Caki2 (cell line): ENCODE data around the gene DEAF1. TPM values are rescaled to one million over a fixed set of nuclear protein-coding genes. Genes with fewer than 3 reads are reported as not detected.
"Not testable (repeated sequence)": the region's sequence is repeated elsewhere in the genome, so short reads cannot be mapped to it uniquely, and the experiment has no call there.

Experiments
- DNase-seq: peaks from one replicate; pipeline ENCODE4 v3.0.0-alpha.2; 2015; ENCODE audit warnings: low read depth
- in situ Hi-C: cut with HindIII; loops from 2 replicates; pipeline ENCODE4 v1.10.0; 2016; ENCODE audit warnings: low sequenced_read_pairs, low pct_unique_long_range_greater_than_20kb, mixed read lengths
- total RNA-seq: library from RNA; depleted of rRNA; stranded (reverse); fragments of >200 nt; shearing (Covaris generic); gene quantifications from 2 replicates; pipeline ENCODE4 v1.2.3, GENCODE V29; 2014; ENCODE audit warnings: low replicate concordance

DEAF1 gene
- total RNA-seq, 1 experiment from 2014 or later, result 37.8 TPM

DNA sequence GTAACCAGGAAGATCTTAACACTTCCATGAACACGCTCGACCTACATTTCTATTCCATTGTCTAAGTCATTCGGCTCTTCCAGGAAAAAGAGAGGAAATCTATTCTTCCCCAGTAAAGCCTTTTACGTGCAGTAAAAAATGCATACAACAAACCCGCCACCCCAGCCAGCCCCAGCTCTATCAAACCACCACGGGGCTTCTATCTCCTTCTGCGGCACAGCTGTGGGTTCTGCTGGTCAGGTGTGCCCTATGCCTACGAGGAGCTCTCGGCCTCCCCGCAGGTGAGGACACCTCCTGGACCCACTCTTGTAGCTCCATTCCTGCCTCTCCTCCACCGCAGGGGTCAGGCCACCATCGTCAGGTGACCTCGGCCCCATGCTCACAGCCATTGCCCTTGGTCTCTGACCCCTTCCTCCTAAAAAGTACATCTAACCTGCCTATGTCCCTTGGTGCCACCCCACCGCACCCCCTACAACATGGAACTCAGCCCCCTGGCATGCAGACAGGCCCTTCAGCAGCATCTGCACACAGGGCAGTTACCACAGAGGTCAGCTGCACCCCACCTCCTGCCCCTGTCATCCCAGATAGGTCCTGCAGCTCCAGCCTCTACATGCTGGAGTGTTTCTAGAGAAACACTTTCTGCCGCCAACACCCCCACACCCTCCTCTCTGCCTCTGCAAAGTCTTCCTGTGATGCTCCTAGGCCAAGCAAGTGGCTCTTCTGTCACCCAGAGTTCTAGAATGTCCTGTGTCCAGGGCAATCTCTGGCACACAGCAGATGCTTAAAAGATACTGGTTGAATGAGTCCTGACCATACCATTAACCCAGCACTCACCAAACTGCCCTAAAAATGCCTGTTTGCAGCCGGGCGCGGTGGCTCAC is 3.1 kb downstream of the DEAF1 start:
- in situ Hi-C loops, result no loop called here
- DNase-seq, result no peak

DNA sequence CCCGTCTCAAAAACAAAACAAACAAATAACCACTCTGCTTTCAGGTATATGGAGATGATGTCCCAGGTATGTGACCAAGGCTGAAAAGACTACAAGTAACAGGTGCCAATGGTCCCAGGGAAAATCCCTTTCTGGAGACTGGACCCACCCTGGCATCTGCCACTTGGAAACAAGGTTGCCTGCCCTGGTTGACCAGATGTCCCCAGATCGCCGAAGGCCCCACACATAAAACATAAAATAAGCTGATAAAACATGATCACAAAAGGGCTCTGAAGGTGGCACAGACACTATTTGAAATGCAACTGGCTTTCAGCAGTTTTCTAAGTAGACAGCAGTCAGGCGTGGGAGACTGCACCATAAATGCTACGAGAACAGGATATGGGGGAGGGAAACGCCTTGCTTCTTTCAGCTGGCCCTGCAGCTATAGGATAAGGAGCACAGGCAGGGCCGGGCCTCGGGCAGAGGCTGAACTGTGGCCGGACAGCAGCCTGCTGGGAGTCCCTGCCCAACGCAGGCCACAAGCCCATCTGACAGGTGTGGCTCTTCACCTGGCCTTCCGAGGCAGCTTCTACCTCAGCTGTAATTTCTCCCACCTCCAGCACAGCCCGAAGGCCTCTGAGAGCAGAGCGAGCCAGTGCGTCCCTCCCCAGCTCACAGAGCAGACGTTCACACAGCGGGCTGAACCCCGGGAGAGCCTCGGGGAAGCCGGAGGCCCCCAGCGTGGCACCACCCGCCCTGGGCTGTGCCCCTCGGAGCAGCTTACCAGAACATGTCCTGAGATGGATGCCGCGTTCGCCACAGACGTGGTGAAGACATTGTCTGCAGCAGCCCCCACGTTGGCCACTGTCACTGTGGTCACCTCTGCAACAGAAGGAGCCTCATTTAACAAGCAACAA is 4.0 kb downstream of the DEAF1 start:
- in situ Hi-C loops, result no loop called here

DNA sequence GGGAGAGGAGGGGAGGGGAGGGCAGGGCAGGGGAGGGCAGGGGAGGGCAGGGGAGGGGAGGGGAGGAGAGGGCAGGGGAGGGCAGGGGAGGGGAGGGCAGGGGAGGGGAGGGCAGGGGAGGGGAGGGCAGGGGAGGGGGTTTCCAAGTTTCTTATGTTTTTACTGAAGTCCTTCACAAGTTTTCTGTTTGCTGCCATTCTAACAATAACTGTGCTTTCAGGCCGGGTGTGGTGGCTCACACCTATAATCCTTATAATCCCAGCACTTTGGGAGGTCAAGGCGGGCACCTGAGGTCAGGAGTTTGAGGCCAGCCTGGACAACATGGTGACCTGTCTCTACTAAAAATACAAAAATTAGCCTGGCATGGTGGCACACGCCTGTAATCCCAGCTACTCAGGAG is 4.8 kb downstream of the DEAF1 start:
- in situ Hi-C loops, result not testable (repeated sequence)

More for the DNA sequence above, 4.0 kb downstream of the DEAF1 start:
- no peak for DNase-seq

GRCh38 chr11:689625-690024 is 5.4 kb downstream of the DEAF1 start:
- in situ Hi-C loops, result no loop called here
- no peak for DNase-seq

More for the DNA sequence above, 4.8 kb downstream of the DEAF1 start:
- DNase-seq, result not testable (repeated sequence)

- DNase-seq, result no peak
- in situ Hi-C loops, result no loop called here
Observed at GRCh38 chr11:688681-689080, 6.3 kb downstream of the DEAF1 start.

DNA sequence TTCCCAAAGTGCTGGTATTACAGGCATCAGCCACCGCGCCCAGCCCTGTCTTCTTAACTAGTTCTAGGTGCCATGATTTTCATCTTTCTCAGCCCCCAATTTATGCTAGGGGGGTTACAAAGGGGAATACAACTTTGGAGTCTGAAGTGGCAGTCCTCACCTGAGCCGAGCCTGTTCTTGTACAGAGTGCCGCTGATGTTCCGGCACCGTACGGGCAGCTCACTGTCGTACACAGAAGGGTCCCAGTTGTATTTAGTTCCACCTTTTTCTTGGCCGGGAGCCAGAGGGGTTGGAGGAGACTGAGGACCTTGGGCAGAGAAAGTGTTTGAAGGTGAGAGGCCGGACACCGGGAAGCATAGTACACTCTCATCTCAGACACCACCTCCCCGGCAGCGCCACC is 7.3 kb downstream of the DEAF1 start:
- DNase-seq, result no peak
- in situ Hi-C loops, result no loop called here

- no peak for DNase-seq
- in situ Hi-C loops, result no loop called here
Observed at GRCh38 chr11:686451-687243, 8.4 kb downstream of the DEAF1 start.

DNA sequence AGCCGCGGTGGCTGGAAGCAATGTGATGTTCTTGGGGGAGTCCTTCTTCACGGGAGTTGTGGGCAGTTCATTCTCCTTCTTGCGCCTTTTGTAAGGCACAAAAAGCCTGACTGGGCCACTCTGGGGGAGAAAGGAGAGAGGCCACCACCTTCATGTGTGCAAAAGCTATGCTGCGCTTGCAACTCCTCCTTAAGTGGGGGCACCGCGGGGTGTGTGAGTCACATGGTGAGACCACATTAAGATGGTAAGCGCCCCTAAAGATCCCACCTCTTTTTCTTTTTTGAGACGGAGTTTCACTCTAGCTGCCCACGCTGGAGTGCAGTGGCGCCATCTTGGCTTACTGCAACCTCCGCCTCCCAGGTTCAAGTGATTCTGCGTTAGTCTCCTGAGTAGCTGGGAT is 14.1 kb downstream of the DEAF1 start:
- DNase-seq, result no peak
- in situ Hi-C loops, result no loop called here

DNA sequence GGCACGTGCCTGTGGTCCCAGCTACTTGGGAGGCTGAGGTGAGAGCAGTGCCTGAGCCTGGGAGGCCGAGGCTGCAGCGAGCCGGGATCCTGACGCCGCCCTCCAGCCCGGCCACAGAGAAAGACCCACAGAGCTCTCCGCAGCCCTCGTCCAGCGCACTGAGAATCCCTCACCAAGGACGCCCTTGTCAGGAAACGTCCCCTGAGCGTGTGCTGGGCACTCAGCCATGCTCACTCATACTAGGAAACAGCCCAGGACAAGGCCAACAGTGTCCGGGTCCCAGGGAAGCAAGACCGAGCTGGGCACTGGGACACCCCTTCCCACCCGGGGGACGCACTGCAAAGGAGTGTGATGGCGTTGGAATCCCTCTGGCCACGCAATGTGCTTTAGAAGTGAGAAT is 14.5 kb downstream of the DEAF1 start:
- DNase-seq, result no peak
- in situ Hi-C loops, result no loop called here

- no peak for DNase-seq
Observed at GRCh38 chr11:679271-680207, 15.5 kb downstream of the DEAF1 start.

GRCh38 chr11:678297-678696 is 16.7 kb downstream of the DEAF1 start:
- in situ Hi-C loops, result no loop called here
- DNase-seq, result no peak

More at GRCh38 chr11:679271-680207, 15.5 kb downstream of the DEAF1 start:
- in situ Hi-C loops, result no loop called here

DNA sequence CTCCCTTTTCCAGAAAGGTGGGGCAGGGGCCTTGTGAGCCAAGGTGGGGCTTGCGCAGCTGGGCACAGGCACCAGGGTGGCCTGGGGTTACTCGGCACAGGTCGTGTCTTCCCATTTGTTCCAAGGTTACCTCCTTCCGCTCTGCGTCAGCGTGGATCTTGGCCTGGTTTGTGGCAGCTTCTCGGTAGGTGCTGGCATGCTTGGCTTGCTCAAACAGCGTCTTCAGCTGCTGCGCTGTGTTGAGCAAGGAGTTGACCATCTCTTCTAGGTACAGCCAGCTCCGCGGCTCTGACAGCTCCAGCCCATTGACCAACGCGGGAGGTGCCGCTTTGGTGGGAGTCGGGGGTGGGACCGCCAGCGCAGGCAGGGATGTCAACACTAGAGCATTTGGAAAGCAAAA is 20.6 kb downstream of the DEAF1 start:
- in situ Hi-C loops, result no loop called here
- DNase-seq, result no peak

DNA sequence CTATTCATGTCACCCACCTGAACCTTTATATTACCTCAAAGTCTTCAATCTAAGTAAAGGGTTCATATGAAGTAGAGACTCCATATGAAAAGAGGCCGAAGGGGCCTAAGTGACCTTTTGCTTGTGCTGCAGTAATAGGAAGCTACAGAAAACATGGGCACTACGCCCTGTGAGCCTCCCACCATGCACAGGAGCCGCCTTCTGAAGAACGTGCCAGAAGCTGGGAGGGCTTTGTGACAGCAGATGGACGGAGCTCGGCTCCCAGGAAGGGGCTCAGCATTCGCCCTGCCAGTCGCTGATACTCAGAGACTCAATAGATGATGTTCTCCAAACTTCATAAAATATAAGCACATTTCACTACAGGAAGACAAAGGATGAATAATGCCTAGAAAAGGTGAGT is 21.2 kb downstream of the DEAF1 start:
- in situ Hi-C loops, result no loop called here
- DNase-seq, result no peak

DNA sequence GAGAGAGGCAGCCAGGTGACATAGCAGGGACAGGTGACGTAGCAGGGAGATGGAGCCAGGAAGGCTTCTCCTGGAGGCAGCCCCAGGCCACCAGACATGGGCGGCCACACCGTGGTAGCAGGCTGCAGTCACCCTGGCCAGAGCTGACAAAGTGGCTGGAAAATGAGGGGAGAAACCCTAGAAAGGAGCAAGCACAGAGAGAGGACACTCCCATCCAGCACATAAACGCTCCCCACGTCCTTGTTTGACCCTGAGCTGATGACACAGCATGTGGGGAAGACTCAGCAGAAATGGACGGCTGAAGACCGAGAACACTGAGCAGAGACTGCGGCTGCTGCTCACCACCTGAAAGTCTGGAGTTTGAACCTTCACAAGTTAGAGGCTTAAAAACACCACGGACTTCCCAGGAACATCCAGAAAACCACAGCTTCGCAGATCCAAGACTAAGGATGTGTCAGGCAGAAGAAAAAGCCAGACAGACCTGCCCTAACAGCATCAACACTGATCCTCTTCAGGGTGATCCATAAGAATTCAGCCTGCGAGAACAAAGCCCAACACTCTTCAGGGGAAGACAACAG is 29.2 kb downstream of the DEAF1 start:
- DNase-seq, result no peak
- in situ Hi-C loops, result no loop called here

GRCh38 chr11:665062-665703 is 29.8 kb downstream of the DEAF1 start:
- in situ Hi-C loops, result no loop called here

GRCh38 chr11:662689-663274 is 32.2 kb downstream of the DEAF1 start:
- in situ Hi-C loops, result no loop called here
- DNase-seq, result peak; percentile 21

More at GRCh38 chr11:665062-665703, 29.8 kb downstream of the DEAF1 start:
- DNase-seq, result no peak
